ENCODE data around the gene SLC1A4.

GRCh38 chr2:65067806-65068553 is 78.8 kb downstream of the SLC1A4 start:
- TF ChIP-seq EZH2phosphoT487 (IDR thresholded peaks at IDR 0.05; ENCODE audit: borderline replicate concordance, low read depth) (no peak), YY1 (IDR thresholded peaks at IDR 0.05; ENCODE audit: low read depth) (no peak), FOSL2 (IDR thresholded peaks at IDR 0.05; ENCODE audit: borderline replicate concordance, low read depth) (no peak), MAX (IDR thresholded peaks at IDR 0.05; ENCODE audit: low read depth) (no peak), GABPA (IDR thresholded peaks at IDR 0.05; ENCODE audit: low read depth) (no peak), ZBTB33 (IDR thresholded peaks at IDR 0.05; ENCODE audit: borderline replicate concordance, low read depth) (no peak), CTCF (IDR thresholded peaks at IDR 0.05) (no peak)

Measured in SK-N-SH (cell line).